Transverse colon (tissue), 4 donors: ENCODE results near the gene FRMD6.

Experiments
- CTCF ChIP-seq, 5 experiments: fragments of 200-600 bp in 3 of 5; fragments of 450-650 bp in 2 of 5; sonication (generic) in 3 of 5; IDR thresholded peaks; 1 replicate in 2 of 5; 2 replicates in 3 of 5; pipeline ENCODE4 v1.5.1; 2016 to 2017; ENCODE audit warnings: antibody characterized with exemption in 5 of 5, inconsistent platforms in 3 of 5, mild to moderate bottlenecking in 2 of 5, moderate library complexity in 1 of 5
- EP300 ChIP-seq: sonication (generic); formaldehyde crosslinking; IDR thresholded peaks from one replicate; pipeline ENCODE4 v1.6.1; 2017; ENCODE audit warnings: antibody characterized with exemption, low read depth
- POLR2AphosphoS5 ChIP-seq, 3 donors: sonication (generic); formaldehyde crosslinking; IDR thresholded peaks; one replicate each; pipeline ENCODE4 v1.6.1; 2016; ENCODE audit warnings: antibody characterized with exemption in 3 of 3

GRCh38 chr14:51668870-51669269 lies 17.2 kb downstream of the FRMD6 start:
- TF ChIP-seq EP300 (no peak), CTCF (IDR thresholded peaks at IDR 0.05) (no peak), POLR2AphosphoS5 (IDR thresholded peaks at IDR 0.05) (no peak)
